ENCODE data around the gene PLEKHD1. TPM values are rescaled to one million over a fixed set of nuclear protein-coding genes. Genes with fewer than 3 reads are reported as not detected.

The PLEKHD1 gene
- total RNA-seq, 2 experiments from 2014 or later: 0.07 TPM; not detected in 1

- no peak overlapping the region for H3K27ac Mint-ChIP-seq
- no peaks in the 10 kb centered on the region for H3K9me3 Mint-ChIP-seq
- peaks cover 62% of the 10 kb centered on the region for H3K27me3 Mint-ChIP-seq
- peaks cover 5% of the 10 kb centered on the region for H3K4me1 Mint-ChIP-seq (ENCODE audit: low read depth)
- CTCF ChIA-PET: interaction anchor here (0.6 to 5.9 kb wide), 14 partner anchors 11 to 473 kb away, joined by 3 to 52 read pairs (median 3); no protein-coding TSS in a partner anchor
- intact Hi-C loops (cut with micrococcal nuclease): loop anchor here (2.0 kb wide), 1 partner anchor 17 kb away; no protein-coding TSS in a partner anchor
- DNase-seq (no peak), ATAC-seq (no peak)
- no peak overlapping the region for H3K4me3 Mint-ChIP-seq
- TF ChIP-seq CTCF (IDR thresholded peaks at IDR 0.05): no peak
- POLR2A ChIA-PET: interaction anchor here (0.6 to 0.7 kb wide), 2 partner anchors 24 to 195 kb away, joined by 3 read pairs; no protein-coding TSS in a partner anchor
- H3K36me3 Mint-ChIP-seq (ENCODE audit: low read depth): no peaks in the 10 kb centered on the region
Observed at GRCh38 chr14:69572030-69572840, 87.7 kb downstream of the PLEKHD1 start.

- TF ChIP-seq CTCF (IDR thresholded peaks at IDR 0.05): no peak
- no peak overlapping the region for H3K27ac Mint-ChIP-seq
- H3K4me1 Mint-ChIP-seq (ENCODE audit: low read depth): peaks cover 5% of the 10 kb centered on the region
- H3K27me3 Mint-ChIP-seq: peaks cover 57% of the 10 kb centered on the region
- CTCF ChIA-PET: interaction anchor here (0.9 to 5.9 kb wide), 8 partner anchors 10 to 331 kb away, joined by 3 to 52 read pairs (median 6); no protein-coding TSS in a partner anchor
- H3K36me3 Mint-ChIP-seq (ENCODE audit: low read depth): no peaks in the 10 kb centered on the region
- intact Hi-C loops (cut with micrococcal nuclease): loop anchor here (2.0 kb wide), 1 partner anchor 18 kb away; no protein-coding TSS in a partner anchor
- H3K4me3 Mint-ChIP-seq: no peak overlapping the region
- POLR2A ChIA-PET: interaction anchor here (0.7 kb wide), 1 partner anchor 24 kb away, joined by 3 read pairs; no protein-coding TSS in a partner anchor
- no peak for ATAC-seq
- no peak for DNase-seq
- no peaks in the 10 kb centered on the region for H3K9me3 Mint-ChIP-seq
Observed at GRCh38 chr14:69572841-69573135, 88.3 kb downstream of the PLEKHD1 start.

GRCh38 chr14:69573205-69573830, 88.8 kb downstream of the PLEKHD1 start:
- ATAC-seq (no peak), DNase-seq (no peak)
- Mint-ChIP-seq H3K4me3 (no peak overlapping the region), H3K9me3 (no peaks in the 10 kb centered on the region), H3K36me3 (ENCODE audit: low read depth) (no peaks in the 10 kb centered on the region), H3K4me1 (ENCODE audit: low read depth) (peaks cover 5% of the 10 kb centered on the region), H3K27me3 (peaks cover 53% of the 10 kb centered on the region), H3K27ac (no peak overlapping the region)
- POLR2A ChIA-PET: interaction anchor here (0.6 to 0.7 kb wide), 2 partner anchors 25 to 28 kb away, joined by 3 read pairs; no protein-coding TSS in a partner anchor
- CTCF ChIA-PET: interaction anchor here (0.9 to 5.9 kb wide), 11 partner anchors 9 to 332 kb away, joined by 3 to 52 read pairs (median 7); no protein-coding TSS in a partner anchor
- intact Hi-C loops (cut with micrococcal nuclease): loop anchor here (2.0 kb wide), 1 partner anchor 19 kb away; no protein-coding TSS in a partner anchor
- no peak for TF ChIP-seq CTCF (IDR thresholded peaks at IDR 0.05)

GRCh38 chr14:69573831-69574262, 89.3 kb downstream of the PLEKHD1 start:
- ChIA-PET POLR2A (interaction anchor here (0.6 kb wide), 1 partner anchor 29 kb away, joined by 3 read pairs; no protein-coding TSS in a partner anchor), CTCF (interaction anchor here (0.7 to 5.9 kb wide), 17 partner anchors 9 to 332 kb away, joined by 3 to 52 read pairs (median 4); no protein-coding TSS in a partner anchor)
- DNase-seq (no peak), ATAC-seq (no peak)
- no peak for TF ChIP-seq CTCF (IDR thresholded peaks at IDR 0.05)
- intact Hi-C loops (cut with micrococcal nuclease): loop anchor here (2.0 kb wide), 2 partner anchors 19 to 331 kb away; no protein-coding TSS in a partner anchor
- no peak overlapping the region for H3K4me3 Mint-ChIP-seq
- H3K27ac Mint-ChIP-seq: no peak overlapping the region
- peaks cover 5% of the 10 kb centered on the region for H3K4me1 Mint-ChIP-seq (ENCODE audit: low read depth)
- peaks cover 51% of the 10 kb centered on the region for H3K27me3 Mint-ChIP-seq
- H3K9me3 Mint-ChIP-seq: no peaks in the 10 kb centered on the region
- no peaks in the 10 kb centered on the region for H3K36me3 Mint-ChIP-seq (ENCODE audit: low read depth)
